Tibial nerve (tissue), 4 donors: ENCODE results near the gene SPDYE1.

ENCODE experiments used
- EP300 ChIP-seq, 2 donors: sonication (generic); formaldehyde crosslinking; IDR thresholded peaks; one replicate each; pipeline ENCODE4 v1.6.1; 2017; ENCODE audit warnings: antibody characterized with exemption in 2 of 2, mild to moderate bottlenecking in 1 of 2
- TF ChIP-seq, protein P1 (sequence below), 5 experiments: fragments of 200-600 bp in 3 of 5; fragments of 450-650 bp in 2 of 5; sonication (generic) in 3 of 5; IDR thresholded peaks; one replicate each; pipeline ENCODE4 v1.5.1; 2016 to 2019; ENCODE audit warnings: antibody characterized with exemption in 5 of 5, mild to moderate bottlenecking in 3 of 5, moderate library complexity in 2 of 5

DNA sequence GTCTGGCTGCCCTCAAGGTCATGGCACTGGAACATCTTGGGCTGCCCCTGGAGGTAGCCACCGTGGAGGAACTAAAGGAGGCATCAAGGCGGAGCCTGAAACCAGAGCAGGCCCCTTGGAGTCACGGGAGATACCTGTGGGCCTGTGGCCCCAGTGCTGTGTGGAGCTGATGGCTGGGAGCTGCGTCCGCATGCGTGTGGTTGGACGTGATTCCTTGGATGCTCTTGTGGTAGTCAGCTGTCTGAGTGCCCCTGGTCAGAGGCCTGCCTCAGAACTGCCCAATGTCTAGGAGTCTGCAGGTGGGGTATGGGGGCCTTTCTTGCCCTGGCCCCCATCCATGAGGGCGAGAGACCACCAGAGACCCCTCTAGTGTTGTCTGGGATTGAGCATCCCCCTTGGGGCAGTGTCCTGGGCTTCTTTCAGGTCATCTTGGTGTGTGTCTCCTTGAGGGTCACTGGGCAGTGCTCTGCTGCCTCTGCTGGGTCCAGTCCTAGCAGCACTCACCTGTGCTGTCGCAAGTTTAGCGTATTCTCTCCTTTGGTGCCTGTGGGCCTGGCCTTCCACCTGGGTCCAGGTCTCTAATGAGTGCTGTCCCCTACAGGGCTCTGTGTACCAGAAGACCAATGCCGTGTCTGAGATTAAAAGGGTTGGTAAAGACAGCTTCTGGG, 59.6 kb downstream of the SPDYE1 start:
- TF ChIP-seq EP300 (IDR thresholded peaks at IDR 0.05): no peak
- TF ChIP-seq, protein P1, sequence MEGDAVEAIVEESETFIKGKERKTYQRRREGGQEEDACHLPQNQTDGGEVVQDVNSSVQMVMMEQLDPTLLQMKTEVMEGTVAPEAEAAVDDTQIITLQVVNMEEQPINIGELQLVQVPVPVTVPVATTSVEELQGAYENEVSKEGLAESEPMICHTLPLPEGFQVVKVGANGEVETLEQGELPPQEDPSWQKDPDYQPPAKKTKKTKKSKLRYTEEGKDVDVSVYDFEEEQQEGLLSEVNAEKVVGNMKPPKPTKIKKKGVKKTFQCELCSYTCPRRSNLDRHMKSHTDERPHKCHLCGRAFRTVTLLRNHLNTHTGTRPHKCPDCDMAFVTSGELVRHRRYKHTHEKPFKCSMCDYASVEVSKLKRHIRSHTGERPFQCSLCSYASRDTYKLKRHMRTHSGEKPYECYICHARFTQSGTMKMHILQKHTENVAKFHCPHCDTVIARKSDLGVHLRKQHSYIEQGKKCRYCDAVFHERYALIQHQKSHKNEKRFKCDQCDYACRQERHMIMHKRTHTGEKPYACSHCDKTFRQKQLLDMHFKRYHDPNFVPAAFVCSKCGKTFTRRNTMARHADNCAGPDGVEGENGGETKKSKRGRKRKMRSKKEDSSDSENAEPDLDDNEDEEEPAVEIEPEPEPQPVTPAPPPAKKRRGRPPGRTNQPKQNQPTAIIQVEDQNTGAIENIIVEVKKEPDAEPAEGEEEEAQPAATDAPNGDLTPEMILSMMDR (IDR thresholded peaks at IDR 0.05): no peak
